ENCODE measurements around the gene RAMACL.
"Not testable (repeated sequence)": the region's sequence is repeated elsewhere in the genome, so short reads cannot be mapped to it uniquely, and the experiment has no call there.

Gene RAMACL

DNA sequence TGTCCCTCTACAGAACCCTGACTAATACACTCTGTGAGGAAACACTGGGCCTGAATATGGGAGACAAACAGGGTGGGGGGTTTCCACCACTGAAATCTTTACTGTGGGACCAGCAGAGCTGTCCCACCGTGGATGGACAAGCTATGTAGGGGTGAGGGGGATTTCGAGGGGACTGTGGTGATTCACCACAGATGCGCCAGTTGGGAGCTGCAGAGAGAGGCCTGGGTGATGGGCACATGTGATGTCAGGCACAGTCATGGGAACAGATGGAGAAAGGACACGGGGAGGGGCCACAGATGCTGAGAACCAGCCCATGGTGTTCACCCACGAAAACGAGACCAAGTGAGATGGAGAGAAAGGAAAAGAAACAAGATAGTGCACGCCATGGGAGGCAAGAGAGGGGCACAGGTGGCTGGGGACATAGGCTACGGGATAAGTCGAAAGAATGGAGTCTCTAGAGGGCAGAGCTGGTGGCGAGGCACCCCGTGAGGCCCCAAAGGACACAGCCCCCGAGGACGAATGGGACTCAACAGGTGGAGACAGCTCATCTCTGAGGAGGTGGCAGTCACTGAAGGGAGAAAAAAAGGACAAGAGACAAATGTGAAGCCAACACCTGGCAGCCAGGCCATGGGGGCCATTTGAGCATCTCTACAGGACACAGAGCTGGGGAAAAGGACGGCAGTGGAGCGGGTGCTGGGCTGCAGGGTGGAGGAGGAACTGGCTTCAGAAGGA is 10.5 kb upstream of the RAMACL start:
- DNase-seq (ENCODE audit: extremely low read depth in 1 of 2, low read depth in 1 of 2), result no peak

DNA sequence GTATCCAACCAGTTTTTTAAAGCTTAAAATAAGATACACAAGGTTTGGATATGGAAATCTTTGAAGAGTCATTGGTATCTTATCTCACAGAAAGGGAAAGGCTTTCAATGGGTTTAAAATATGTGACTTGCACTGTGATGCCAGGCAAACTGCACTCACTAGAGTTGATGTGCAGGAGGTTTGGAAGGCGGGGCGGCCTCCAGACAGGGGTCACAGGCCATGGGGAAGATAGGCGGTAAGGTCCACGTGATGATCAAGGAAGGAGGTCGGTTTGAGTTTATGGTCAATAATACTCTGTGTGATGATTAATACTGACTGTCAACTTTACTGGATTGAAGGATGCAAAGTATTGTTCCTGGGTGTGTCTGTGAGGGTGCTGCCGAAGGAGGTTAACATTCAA is 9.5 kb upstream of the RAMACL start:
- no peak for DNase-seq (ENCODE audit: extremely low read depth in 1 of 2, low read depth in 1 of 2)

- DNase-seq (ENCODE audit: extremely low read depth in 1 of 2, low read depth in 1 of 2), result no peak
These were observed 8.7 kb upstream of the RAMACL start for GRCh38 chr6:166595061-166595780.

DNA sequence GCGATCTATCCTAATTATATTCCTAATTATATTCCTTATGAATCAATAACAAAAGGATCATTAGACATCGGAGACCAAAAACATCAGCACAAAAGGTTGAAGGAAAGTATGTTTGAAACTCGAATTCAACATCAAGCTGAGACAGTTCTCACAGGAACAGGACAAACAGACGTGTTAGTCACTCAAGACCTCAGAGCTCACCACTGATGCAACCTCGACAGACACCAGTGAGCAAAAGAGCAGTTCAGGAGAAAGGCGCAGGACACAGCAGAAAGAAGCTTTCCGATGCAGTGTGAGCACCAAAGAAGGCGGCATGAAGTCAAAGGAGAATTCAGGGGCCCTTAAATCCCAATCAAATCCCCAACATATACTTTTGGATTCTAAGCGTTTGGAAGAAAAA is 6.3 kb upstream of the RAMACL start:
- DNase-seq (ENCODE audit: extremely low read depth in 1 of 2, low read depth in 1 of 2), result no peak

GRCh38 chr6:166591961-166592520 is 5.6 kb upstream of the RAMACL start:
- DNase-seq (ENCODE audit: extremely low read depth in 1 of 2, low read depth in 1 of 2), result no peak

DNA sequence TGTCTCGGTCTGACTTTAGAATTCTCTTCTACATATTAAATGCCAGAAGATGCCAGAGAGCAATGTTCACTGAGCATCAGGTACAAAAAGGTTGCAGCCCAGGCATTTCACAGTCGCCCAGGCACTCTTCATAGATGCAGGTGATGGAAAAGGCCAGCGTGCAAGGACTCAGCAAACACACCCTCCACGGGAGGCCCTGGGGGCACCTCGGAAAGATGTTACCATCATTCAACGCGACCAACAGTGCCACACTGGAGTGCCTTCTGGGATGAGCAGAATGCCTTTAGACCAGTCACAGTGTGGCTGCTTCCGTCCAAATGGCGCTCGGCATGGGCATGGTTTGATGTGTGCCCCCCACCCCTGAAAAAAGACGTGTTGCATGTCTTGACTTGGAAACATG is 4.5 kb upstream of the RAMACL start:
- no peak for DNase-seq (ENCODE audit: extremely low read depth in 1 of 2, low read depth in 1 of 2)

GRCh38 chr6:166589786-166590574 is 3.5 kb upstream of the RAMACL start:
- DNase-seq (ENCODE audit: extremely low read depth in 1 of 2, low read depth in 1 of 2), result no peak

DNA sequence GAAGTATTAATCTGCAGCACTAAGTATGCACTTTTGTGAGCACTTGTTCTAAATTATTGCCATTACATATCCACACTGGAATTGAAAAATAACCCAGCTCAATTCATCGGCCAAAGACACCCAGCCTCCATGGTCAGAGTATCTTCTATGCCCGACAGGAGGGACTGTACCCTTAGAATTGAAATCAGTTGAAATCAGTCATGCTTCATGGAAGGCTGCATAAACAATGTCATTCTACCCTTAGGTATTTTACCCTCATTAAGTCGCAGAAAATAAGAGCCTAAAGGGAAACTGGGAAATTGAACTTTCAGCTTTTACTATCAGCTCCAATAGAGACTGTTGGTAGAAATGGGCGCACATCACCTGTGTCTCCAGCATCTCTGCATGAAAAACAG is 2.9 kb upstream of the RAMACL start:
- no peak for DNase-seq (ENCODE audit: extremely low read depth in 1 of 2, low read depth in 1 of 2)

GRCh38 chr6:166588691-166589336 is 2.3 kb upstream of the RAMACL start:
- DNase-seq (ENCODE audit: extremely low read depth in 1 of 2, low read depth in 1 of 2), result no peak

GRCh38 chr6:166587631-166588413 is 1.3 kb upstream of the RAMACL start:
- no peak for DNase-seq (ENCODE audit: extremely low read depth in 1 of 2, low read depth in 1 of 2)

GRCh38 chr6:166584853-166585429 is 1.5 kb downstream of the RAMACL start:
- no peak for DNase-seq (ENCODE audit: extremely low read depth in 1 of 2, low read depth in 1 of 2)

DNA sequence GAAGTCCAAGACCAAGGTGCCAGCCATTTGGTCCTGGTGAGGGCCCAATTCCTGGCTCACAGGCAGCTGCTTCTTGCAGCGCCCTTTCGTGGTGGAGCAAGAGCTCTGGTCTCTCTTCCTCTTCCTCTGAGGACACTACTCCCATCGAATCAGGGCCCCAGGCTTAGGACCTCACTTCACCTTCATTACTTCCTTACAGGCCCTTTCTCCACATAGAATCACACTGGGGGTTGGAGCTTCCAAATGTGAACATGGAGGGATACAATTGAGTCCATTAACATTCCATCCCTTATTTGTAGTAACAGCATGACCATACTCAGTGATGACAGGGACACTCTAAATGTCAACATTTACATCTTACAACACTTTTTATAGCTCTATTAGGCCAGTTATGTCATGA is 2.3 kb downstream of the RAMACL start:
- no peak for DNase-seq (ENCODE audit: extremely low read depth in 1 of 2, low read depth in 1 of 2)

- no peak for DNase-seq (ENCODE audit: extremely low read depth in 1 of 2, low read depth in 1 of 2)
These were observed 3.1 kb downstream of the RAMACL start for GRCh38 chr6:166583230-166583965.

DNA sequence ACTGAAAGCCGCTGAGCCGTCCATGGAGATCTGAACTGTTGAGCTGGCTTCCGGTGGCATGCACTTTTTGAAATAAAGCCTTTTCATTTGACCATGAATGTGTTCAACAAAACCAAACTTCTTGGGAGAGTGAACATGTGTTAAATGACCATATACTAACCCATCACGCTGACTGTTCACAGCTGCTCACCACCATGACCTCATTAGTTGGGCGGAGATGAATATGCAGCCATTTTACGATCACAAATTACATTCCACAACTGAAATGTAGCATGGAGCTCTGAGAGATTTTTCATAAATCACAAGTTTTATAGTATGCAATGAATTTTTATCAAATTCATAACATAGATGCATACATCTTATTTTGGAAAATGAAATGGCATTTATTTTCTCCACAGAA is 4.2 kb downstream of the RAMACL start:
- no peak for DNase-seq (ENCODE audit: extremely low read depth in 1 of 2, low read depth in 1 of 2)

GRCh38 chr6:166581801-166582200 is 4.7 kb downstream of the RAMACL start:
- DNase-seq (ENCODE audit: extremely low read depth in 1 of 2, low read depth in 1 of 2), result not testable (repeated sequence)

- no peak for DNase-seq (ENCODE audit: extremely low read depth in 1 of 2, low read depth in 1 of 2)
These were observed 5.4 kb downstream of the RAMACL start for GRCh38 chr6:166581091-166581511.

DNA sequence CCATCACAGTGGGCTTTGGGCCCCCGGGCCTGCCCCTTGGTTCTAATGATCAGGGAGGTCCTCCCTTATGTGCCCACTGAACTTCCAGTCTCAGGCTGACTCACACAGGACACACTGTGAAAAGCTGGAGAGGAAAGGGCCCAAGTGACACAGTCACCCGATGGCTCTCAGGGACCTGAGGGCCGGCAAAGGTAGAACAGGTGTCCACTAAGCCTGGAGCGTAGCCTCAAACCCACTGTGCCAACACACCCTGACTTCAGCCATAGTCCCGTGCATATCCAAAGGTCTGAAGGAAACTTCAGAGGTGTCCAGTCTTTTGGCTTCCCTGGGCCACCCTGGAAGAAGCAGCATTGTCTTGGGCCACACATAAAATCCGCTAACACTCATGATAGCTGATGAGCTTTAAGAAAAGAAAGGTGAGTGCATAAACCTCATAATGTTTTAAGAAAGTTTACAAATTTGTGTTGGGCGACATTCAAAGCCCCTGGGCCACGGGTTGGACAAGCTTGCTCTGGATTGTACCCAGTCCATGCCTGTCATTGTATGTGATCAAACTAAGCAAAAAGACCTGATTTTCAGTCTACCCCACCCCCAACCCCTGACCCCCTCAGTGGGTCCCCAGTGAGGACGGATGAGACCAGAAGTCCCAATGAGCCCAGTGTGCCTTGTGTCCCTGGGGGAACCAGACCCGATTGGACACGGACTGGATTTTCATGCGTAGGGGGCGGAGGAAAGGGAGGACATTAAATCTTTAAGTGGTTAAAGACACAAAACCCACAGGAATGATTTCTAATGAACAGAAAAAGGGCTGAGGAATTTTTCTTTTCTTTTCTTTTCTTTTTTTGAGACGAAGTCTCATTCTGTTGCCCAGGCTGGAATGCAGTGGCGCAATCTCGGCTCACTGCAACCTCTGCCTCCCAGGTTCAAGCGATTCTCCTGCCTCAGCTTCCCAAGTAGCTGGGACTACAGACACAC is 6.1 kb downstream of the RAMACL start:
- DNase-seq (ENCODE audit: extremely low read depth in 1 of 2, low read depth in 1 of 2), result no peak
